22Rv1 (cell line): ENCODE results near the gene DNM1.

Experiments
- H3K27ac ChIP-seq: fragments of 450-650 bp; 2 replicates; pipeline ENCODE4 v1.5.1; 2017
- ZFX ChIP-seq: fragments of 450-650 bp; IDR thresholded peaks from 2 replicates; pipeline ENCODE4 v1.6.1; 2017; ENCODE audit warnings: antibody characterized with exemption, borderline replicate concordance
- TF ChIP-seq, protein P1 (sequence below): fragments of 450-650 bp; IDR thresholded peaks from 2 replicates; pipeline ENCODE4 v1.5.1; 2017; ENCODE audit warnings: mild to moderate bottlenecking

DNM1 gene

DNA sequence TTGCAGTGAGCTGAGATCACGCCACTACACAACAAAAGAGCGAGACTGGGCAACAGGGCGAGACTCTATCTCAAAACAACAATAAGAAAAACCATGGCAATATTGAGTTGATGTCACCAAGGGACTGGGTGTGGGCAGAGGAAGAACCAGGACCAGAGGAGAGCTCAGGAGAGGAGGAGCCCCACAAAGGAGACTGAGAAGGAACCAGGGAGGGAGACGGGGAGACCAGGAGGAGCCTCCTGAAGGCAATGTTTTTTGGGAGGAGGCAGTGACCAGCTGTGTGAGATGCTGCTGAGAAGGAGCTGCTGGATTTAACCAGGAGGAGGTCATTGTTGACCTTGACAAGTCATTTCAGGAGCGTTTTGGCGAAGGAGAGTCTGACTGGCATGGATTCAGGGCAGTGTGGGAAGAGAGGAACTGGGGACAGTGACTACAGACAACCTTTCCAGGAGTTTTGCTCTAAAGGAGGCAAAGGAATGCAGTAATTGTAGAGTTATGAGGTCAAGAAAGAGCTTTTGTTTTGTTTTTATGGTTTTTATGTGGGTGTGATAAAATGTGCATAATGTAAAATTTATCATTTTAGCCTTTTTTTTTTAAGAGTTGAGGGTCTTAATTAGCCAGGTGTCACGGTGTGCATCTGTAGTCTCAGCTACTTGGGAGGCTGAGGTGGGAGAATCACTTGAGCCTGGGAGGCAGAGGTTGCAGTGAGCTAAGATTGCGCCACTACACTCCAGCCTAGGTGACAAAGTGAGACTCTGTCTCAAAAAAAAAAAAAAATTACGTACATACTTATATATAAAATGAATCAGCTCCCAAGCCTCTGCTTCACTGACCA lies 101.2 kb downstream of the DNM1 start:
- TF ChIP-seq ZFX = no peak
- TF ChIP-seq, protein P1, sequence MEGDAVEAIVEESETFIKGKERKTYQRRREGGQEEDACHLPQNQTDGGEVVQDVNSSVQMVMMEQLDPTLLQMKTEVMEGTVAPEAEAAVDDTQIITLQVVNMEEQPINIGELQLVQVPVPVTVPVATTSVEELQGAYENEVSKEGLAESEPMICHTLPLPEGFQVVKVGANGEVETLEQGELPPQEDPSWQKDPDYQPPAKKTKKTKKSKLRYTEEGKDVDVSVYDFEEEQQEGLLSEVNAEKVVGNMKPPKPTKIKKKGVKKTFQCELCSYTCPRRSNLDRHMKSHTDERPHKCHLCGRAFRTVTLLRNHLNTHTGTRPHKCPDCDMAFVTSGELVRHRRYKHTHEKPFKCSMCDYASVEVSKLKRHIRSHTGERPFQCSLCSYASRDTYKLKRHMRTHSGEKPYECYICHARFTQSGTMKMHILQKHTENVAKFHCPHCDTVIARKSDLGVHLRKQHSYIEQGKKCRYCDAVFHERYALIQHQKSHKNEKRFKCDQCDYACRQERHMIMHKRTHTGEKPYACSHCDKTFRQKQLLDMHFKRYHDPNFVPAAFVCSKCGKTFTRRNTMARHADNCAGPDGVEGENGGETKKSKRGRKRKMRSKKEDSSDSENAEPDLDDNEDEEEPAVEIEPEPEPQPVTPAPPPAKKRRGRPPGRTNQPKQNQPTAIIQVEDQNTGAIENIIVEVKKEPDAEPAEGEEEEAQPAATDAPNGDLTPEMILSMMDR = no peak
- H3K27ac ChIP-seq = no peak overlapping the region
